ENCODE measurements around the gene BORCS6.

DNA sequence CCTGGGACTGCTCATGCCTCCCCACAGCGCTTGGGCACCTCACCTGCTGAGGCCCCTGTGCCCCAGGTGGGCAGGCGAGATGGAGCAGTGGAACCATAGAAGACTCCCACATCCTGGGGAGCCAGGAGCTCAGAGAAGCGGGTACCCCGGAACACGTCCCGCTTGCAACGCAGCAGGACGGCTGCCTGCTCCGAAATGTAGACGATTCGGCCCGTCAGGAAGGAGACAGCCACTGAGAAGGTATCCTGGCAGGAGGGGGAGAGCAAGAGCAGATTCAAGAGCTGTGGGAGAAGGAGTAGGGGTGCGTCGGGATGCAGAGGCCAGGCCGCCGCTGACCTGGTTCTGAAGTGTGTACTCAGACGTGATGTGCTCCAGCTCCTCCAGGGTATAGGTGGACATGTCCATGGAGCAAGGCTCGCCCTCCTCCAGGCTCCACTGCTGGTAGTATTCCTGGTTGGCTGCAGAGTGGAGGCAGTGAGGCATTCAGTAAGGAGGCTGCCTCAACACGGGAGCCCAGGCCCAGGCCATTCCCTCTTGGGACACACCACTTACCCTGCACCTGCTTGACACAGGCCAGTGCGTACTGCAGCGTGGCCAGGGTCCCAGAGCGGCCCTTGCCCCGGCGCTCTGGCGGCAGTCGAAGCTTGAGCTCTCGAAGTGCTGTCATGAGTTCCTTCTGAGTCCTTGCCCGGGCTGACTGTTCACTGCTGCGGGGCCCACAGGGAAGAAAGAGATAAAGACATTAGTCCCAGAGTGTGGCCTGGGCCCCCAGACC, 40.4 kb downstream of the BORCS6 start:
- TF ChIP-seq EZH2 (IDR thresholded peaks at IDR 0.05; ENCODE audit: low read length, unreplicated experiment): no peak
- TF ChIP-seq, protein P1, sequence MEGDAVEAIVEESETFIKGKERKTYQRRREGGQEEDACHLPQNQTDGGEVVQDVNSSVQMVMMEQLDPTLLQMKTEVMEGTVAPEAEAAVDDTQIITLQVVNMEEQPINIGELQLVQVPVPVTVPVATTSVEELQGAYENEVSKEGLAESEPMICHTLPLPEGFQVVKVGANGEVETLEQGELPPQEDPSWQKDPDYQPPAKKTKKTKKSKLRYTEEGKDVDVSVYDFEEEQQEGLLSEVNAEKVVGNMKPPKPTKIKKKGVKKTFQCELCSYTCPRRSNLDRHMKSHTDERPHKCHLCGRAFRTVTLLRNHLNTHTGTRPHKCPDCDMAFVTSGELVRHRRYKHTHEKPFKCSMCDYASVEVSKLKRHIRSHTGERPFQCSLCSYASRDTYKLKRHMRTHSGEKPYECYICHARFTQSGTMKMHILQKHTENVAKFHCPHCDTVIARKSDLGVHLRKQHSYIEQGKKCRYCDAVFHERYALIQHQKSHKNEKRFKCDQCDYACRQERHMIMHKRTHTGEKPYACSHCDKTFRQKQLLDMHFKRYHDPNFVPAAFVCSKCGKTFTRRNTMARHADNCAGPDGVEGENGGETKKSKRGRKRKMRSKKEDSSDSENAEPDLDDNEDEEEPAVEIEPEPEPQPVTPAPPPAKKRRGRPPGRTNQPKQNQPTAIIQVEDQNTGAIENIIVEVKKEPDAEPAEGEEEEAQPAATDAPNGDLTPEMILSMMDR (conservative IDR thresholded peaks at IDR 0.05; ENCODE audit: low read depth, low read length): no peak

Measured in PC-3 (cell line).